Esophagus muscularis mucosa (tissue), 4 donors: ENCODE measurements around the gene KANSL3.

Experiments
- CTCF ChIP-seq, 3 experiments: fragments of 200-600 bp in 2 of 3; fragments of 450-650 bp in 1 of 3; sonication (generic) in 2 of 3; IDR thresholded peaks; one replicate each; pipeline ENCODE4 v1.5.1; 2017 to 2019; ENCODE audit warnings: antibody characterized with exemption in 3 of 3, mild to moderate bottlenecking in 2 of 3, moderate library complexity in 1 of 3
- EP300 ChIP-seq: sonication (generic); formaldehyde crosslinking; IDR thresholded peaks from one replicate; pipeline ENCODE4 v1.6.1; 2017; ENCODE audit warnings: antibody characterized with exemption
- POLR2A ChIP-seq: fragments of 450-650 bp; IDR thresholded peaks from one replicate; pipeline ENCODE4 v1.6.1; 2017; ENCODE audit warnings: antibody characterized with exemption, moderate library complexity, mild to moderate bottlenecking, low read depth
- POLR2AphosphoS5 ChIP-seq, 2 donors: sonication (generic); formaldehyde crosslinking; IDR thresholded peaks; one replicate each; pipeline ENCODE4 v1.6.1; 2017; ENCODE audit warnings: antibody characterized with exemption in 2 of 2

GRCh38 chr2:96565111-96565510 lies 73.0 kb downstream of the KANSL3 start:
- TF ChIP-seq CTCF (IDR thresholded peaks at IDR 0.05): no peak
- TF ChIP-seq POLR2A: no peak
- no peak for TF ChIP-seq EP300
- TF ChIP-seq POLR2AphosphoS5 (IDR thresholded peaks at IDR 0.05): no peak
